Kidney tubule cell (primary cell): Measurements from ENCODE around the gene RASSF5.
A peak's percentile ranks its signal among the peaks of the same experiment; 100 is the strongest.

ENCODE experiments used
- DNase-seq: peaks from one replicate; pipeline ENCODE4 v3.0.0-alpha.2; 2018; ENCODE audit warnings: low spot score

RASSF5 gene

GRCh38 chr1:206635080-206635977, 128.0 kb downstream of the RASSF5 start, which contains the start of gene DYRK3:
Gene DYRK3, plus strand, starts transcription at chr1:206635536. Its CDS starts 168 bp downstream, at chr1:206635704.
- peak; percentile 93 for DNase-seq

GRCh38 chr1:206635978-206636345, 128.6 kb downstream of the RASSF5 start:
- DNase-seq, result no peak

GRCh38 chr1:206636671-206637070, 129.3 kb downstream of the RASSF5 start:
- no peak for DNase-seq

GRCh38 chr1:206637605-206638004, 130.3 kb downstream of the RASSF5 start:
- no peak for DNase-seq
